Brain microvascular endothelial cell (primary cell): ENCODE data around the gene PTPRU.

Experiments used
- DNase-seq: peaks from one replicate; pipeline ENCODE4 v3.0.0-alpha.2; 2020
- H3K27ac ChIP-seq: fragments of 250-450 bp; sonication (Bioruptor Pico); 2 replicates; pipeline ENCODE4 v1.5.1; 2020; ENCODE audit warnings: mild to moderate bottlenecking, moderate library complexity
- H3K27me3 ChIP-seq: fragments of 250-450 bp; sonication (Bioruptor Pico); replicated peaks from 2 replicates; pipeline ENCODE4 v1.5.1; 2020; ENCODE audit warnings: mild to moderate bottlenecking
- H3K36me3 ChIP-seq: fragments of 250-450 bp; sonication (Bioruptor Pico); replicated peaks from 2 replicates; pipeline ENCODE4 v1.5.1; 2020; ENCODE audit warnings: mild to moderate bottlenecking
- H3K4me3 ChIP-seq: 2 replicates; pipeline ENCODE4 v1.5.1; 2011; ENCODE audit warnings: low read depth, mild to moderate bottlenecking, control low read depth, low read length, moderate library complexity
- CTCF ChIP-seq: IDR thresholded peaks from 2 replicates; pipeline ENCODE4 v1.5.1; 2011; ENCODE audit warnings: low read depth, mild to moderate bottlenecking, moderate library complexity, low read length, control low read depth, inconsistent platforms; ENCODE audit errors: missing control alignments
- in situ Hi-C: cut with HindIII; loops from 2 replicates; pipeline ENCODE4 v1.10.0; 2017; ENCODE audit warnings: low sequenced_read_pairs, low pct_ligation_motif_present

PTPRU gene

GRCh38 chr1:29329022-29329775 lies 92.9 kb downstream of the PTPRU start:
- no peak overlapping the region for H3K4me3 ChIP-seq
- in situ Hi-C loops = no loop called here
- no peaks in the 10 kb centered on the region for H3K27me3 ChIP-seq
- H3K27ac ChIP-seq = no peak overlapping the region
- no peaks in the 10 kb centered on the region for H3K36me3 ChIP-seq
- DNase-seq = no peak
- TF ChIP-seq CTCF = no peak

GRCh38 chr1:29330089-29330488 lies 93.8 kb downstream of the PTPRU start:
- in situ Hi-C loops = no loop called here
- H3K4me3 ChIP-seq = no peak overlapping the region
- H3K36me3 ChIP-seq = no peaks in the 10 kb centered on the region
- no peaks in the 10 kb centered on the region for H3K27me3 ChIP-seq
- TF ChIP-seq CTCF = no peak
- no peak overlapping the region for H3K27ac ChIP-seq
- no peak for DNase-seq

- Histone ChIP-seq H3K4me3 (no peak overlapping the region), H3K36me3 (no peaks in the 10 kb centered on the region), H3K27ac (no peak overlapping the region), H3K27me3 (no peaks in the 10 kb centered on the region)
- in situ Hi-C loops = no loop called here
- no peak for TF ChIP-seq CTCF
- no peak for DNase-seq
These were observed 94.5 kb downstream of the PTPRU start for GRCh38 chr1:29330856-29331255.

- no peaks in the 10 kb centered on the region for H3K27me3 ChIP-seq
- no peak for DNase-seq
These were observed 95.0 kb downstream of the PTPRU start for GRCh38 chr1:29331309-29331708.

GRCh38 chr1:29331729-29332128 lies 95.4 kb downstream of the PTPRU start:
- no peak overlapping the region for H3K4me3 ChIP-seq
- no peak for DNase-seq
- TF ChIP-seq CTCF = no peak
- no peaks in the 10 kb centered on the region for H3K36me3 ChIP-seq
- in situ Hi-C loops = no loop called here
- H3K27me3 ChIP-seq = no peaks in the 10 kb centered on the region
- H3K27ac ChIP-seq = no peak overlapping the region

More at GRCh38 chr1:29331309-29331708, 95.0 kb downstream of the PTPRU start:
- Histone ChIP-seq H3K36me3 (no peaks in the 10 kb centered on the region), H3K4me3 (no peak overlapping the region), H3K27ac (no peak overlapping the region)
- in situ Hi-C loops = no loop called here
- no peak for TF ChIP-seq CTCF

- Histone ChIP-seq H3K27ac (no peak overlapping the region), H3K4me3 (no peak overlapping the region), H3K27me3 (no peaks in the 10 kb centered on the region), H3K36me3 (no peaks in the 10 kb centered on the region)
- DNase-seq = no peak
- peak; percentile 68 for TF ChIP-seq CTCF
- in situ Hi-C loops = no loop called here
These were observed 95.9 kb downstream of the PTPRU start for GRCh38 chr1:29332204-29332603.
